Natural killer cell (primary cell): Measurements from ENCODE around the gene KDM6A. TPM values are rescaled to one million over a fixed set of nuclear protein-coding genes. Genes with fewer than 3 reads are reported as not detected.

Experiments used
- ATAC-seq, 3 donors: fragments of 150-1000 bp in 2 of 3; fragments of 200-7000 bp in 1 of 3; cut with Tn5 transposase; 1 replicate in 1 of 3; 2 replicates in 2 of 3; pipeline ENCODE4 v1.10.0; 2021; ENCODE audit warnings: mild to moderate bottlenecking in 2 of 3, moderate library complexity in 2 of 3
- DNase-seq, 2 donors: peaks; one replicate each; pipeline versions ENCODE4 v3.0.0 to v3.0.0-alpha.2; 2013 to 2021; ENCODE audit warnings: mixed read lengths in 1 of 2
- H3K27ac ChIP-seq: one replicate; pipeline ENCODE4 v1.5.1; 2013; ENCODE audit warnings: mild to moderate bottlenecking, low read length
- H3K27me3 ChIP-seq: one replicate; pipeline ENCODE4 v1.6.1; 2013; ENCODE audit warnings: low read length; ENCODE audit not compliant: control insufficient read depth, insufficient read depth
- H3K36me3 ChIP-seq: one replicate; pipeline ENCODE4 v1.6.1; 2013; ENCODE audit warnings: low read length; ENCODE audit not compliant: control insufficient read depth, insufficient read depth
- H3K4me1 ChIP-seq: one replicate; pipeline ENCODE4 v1.6.1; 2013; ENCODE audit warnings: low read length; ENCODE audit not compliant: control insufficient read depth, insufficient read depth
- H3K4me3 ChIP-seq: one replicate; pipeline ENCODE4 v1.5.1; 2013; ENCODE audit warnings: low read length
- H3K9me3 ChIP-seq: one replicate; pipeline ENCODE4 v1.6.1; 2013; ENCODE audit warnings: low read length; ENCODE audit not compliant: control insufficient read depth, insufficient read depth
- H3K27ac Mint-ChIP-seq, 2 donors: one replicate each; pipeline ENCODE4 v1.8.0; 2022; ENCODE audit warnings: mild to moderate bottlenecking in 2 of 2, mixed read lengths in 2 of 2, moderate library complexity in 1 of 2
- H3K27me3 Mint-ChIP-seq, 2 donors: one replicate each; pipeline ENCODE4 v1.8.0; 2022; ENCODE audit warnings: low read depth in 2 of 2, mixed read lengths in 2 of 2
- H3K36me3 Mint-ChIP-seq: one replicate; pipeline ENCODE4 v1.8.0; 2022; ENCODE audit warnings: mixed read lengths
- H3K4me1 Mint-ChIP-seq, 2 donors: one replicate each; pipeline ENCODE4 v1.8.0; 2022; ENCODE audit warnings: mixed read lengths in 2 of 2
- H3K4me3 Mint-ChIP-seq: one replicate; pipeline ENCODE4 v1.8.0; 2022; ENCODE audit warnings: mild to moderate bottlenecking, moderate library complexity, mixed read lengths
- H3K9me3 Mint-ChIP-seq, 2 donors: one replicate each; pipeline ENCODE4 v1.8.0; 2022; ENCODE audit warnings: mixed read lengths in 2 of 2
- CTCF ChIP-seq: fragments of 200-600 bp; IDR thresholded peaks from one replicate; pipeline ENCODE4 v1.8.0; 2022; ENCODE audit warnings: antibody characterized with exemption
- WGBS: methylation state at CpG from one replicate; pipeline ENCODE4 v1.1.7; 2013; ENCODE audit warnings: missing lambda C conversion rate; ENCODE audit not compliant: insufficient coverage; 5-methylcytosine and 5-hydroxymethylcytosine counted together
- intact Hi-C: fragments of 100-400 bp; cut with micrococcal nuclease; formaldehyde crosslinking; loops from one replicate; pipeline ENCODE4 v1.14.2; 2022
- total RNA-seq, 4 donors: library from RNA; stranded (reverse); fragments of 120-200 nt in 1 of 4; gene quantifications; one replicate each; pipeline versions ENCODE4 v1.2.3 to v1.2.4, GENCODE V29; 2013 to 2022

Gene KDM6A
- total RNA-seq, 3 donors from 2014 or later (not counting 1 experiment from before 2014, with no cell fraction given) = 60.8 to 121 (median 73.1) TPM

GRCh38 chrX:44898411-44899221 is 25.6 kb downstream of the KDM6A start:
- Histone ChIP-seq H3K27ac (no peak overlapping the region), H3K9me3 (no peaks in the 10 kb centered on the region), H3K36me3 (no peaks in the 10 kb centered on the region), H3K27me3 (no peaks in the 10 kb centered on the region), H3K4me1 (peaks cover 16% of the 10 kb centered on the region), H3K4me3 (no peak overlapping the region)
- WGBS = 50% methylated on average over 1 of the region's 3 CpGs
- no peak for TF ChIP-seq CTCF
- intact Hi-C loops = no loop called here
- Mint-ChIP-seq H3K4me1 (peaks cover 35 to 74% of the 10 kb centered on the region in 2 donors), H3K27me3 (no peaks in the 10 kb centered on the region), H3K9me3 (no peaks in the 10 kb centered on the region), H3K36me3 (peaks cover 22% of the 10 kb centered on the region), H3K27ac (peak overlapping the region; percentile 82 to 89), H3K4me3 (no peak overlapping the region)
- DNase-seq (peak in 1 of 2 donors; percentile 9), ATAC-seq (peak; percentile 52 to 56 (median 55))

GRCh38 chrX:44899946-44900345 is 27.0 kb downstream of the KDM6A start:
- ATAC-seq = peak in 1 of 3 donors; percentile 28
- Mint-ChIP-seq H3K27ac (peak overlapping the region; percentile 82 to 89), H3K9me3 (no peaks in the 10 kb centered on the region), H3K36me3 (peaks cover 22% of the 10 kb centered on the region), H3K4me3 (peak overlapping the region; percentile 85), H3K27me3 (no peaks in the 10 kb centered on the region), H3K4me1 (peaks cover 42 to 78% of the 10 kb centered on the region in 2 donors)
- H3K27me3 ChIP-seq = no peaks in the 10 kb centered on the region
- H3K27ac ChIP-seq = no peak overlapping the region
- peaks cover 23% of the 10 kb centered on the region for H3K4me1 ChIP-seq
- WGBS = 100% methylated on average over 2 of the region's 4 CpGs
- intact Hi-C loops = no loop called here
- no peak for TF ChIP-seq CTCF
- no peak overlapping the region for H3K4me3 ChIP-seq
- no peak for DNase-seq
- H3K9me3 ChIP-seq = no peaks in the 10 kb centered on the region
- no peaks in the 10 kb centered on the region for H3K36me3 ChIP-seq

- no peak for DNase-seq
- no peaks in the 10 kb centered on the region for H3K27me3 Mint-ChIP-seq
- WGBS = no CpG with 5 or more reads among the region's 4 CpGs
- peak overlapping the region in 1 of 2 donors; percentile 68 for H3K27ac Mint-ChIP-seq
- H3K4me1 Mint-ChIP-seq = peaks cover 68 to 82% of the 10 kb centered on the region in 2 donors
- no peaks in the 10 kb centered on the region for H3K9me3 Mint-ChIP-seq
- intact Hi-C loops = no loop called here
- Histone ChIP-seq H3K27me3 (no peaks in the 10 kb centered on the region), H3K36me3 (no peaks in the 10 kb centered on the region), H3K27ac (no peak overlapping the region), H3K4me3 (no peak overlapping the region), H3K4me1 (peaks cover 36% of the 10 kb centered on the region), H3K9me3 (no peaks in the 10 kb centered on the region)
- peaks cover 7% of the 10 kb centered on the region for H3K36me3 Mint-ChIP-seq
- H3K4me3 Mint-ChIP-seq = peak overlapping the region; percentile 47
- ATAC-seq = no peak
- no peak for TF ChIP-seq CTCF
These were observed 30.1 kb downstream of the KDM6A start for GRCh38 chrX:44903107-44903506.
